GM23338 (cell line): ENCODE measurements around the gene ACOX3. TPM values are rescaled to one million over a fixed set of nuclear protein-coding genes. Genes with fewer than 3 reads are reported as not detected.

ENCODE experiments used
- ATAC-seq: fragments of 200-7000 bp; cut with Tn5 transposase; 3 replicates; pipeline ENCODE4 v1.9.1; 2020
- DNase-seq: peaks from one replicate; pipeline ENCODE4 v3.0.0-alpha.2; 2015; ENCODE audit warnings: low spot score
- H2AFZ ChIP-seq: fragments of 200-600 bp; sonication (generic); 2 replicates; pipeline ENCODE4 v1.8.0; 2016; ENCODE audit warnings: antibody characterized with exemption, mild to moderate bottlenecking, moderate library complexity
- H3F3A ChIP-seq: fragments of 200-600 bp; sonication (generic); replicated peaks from 2 replicates; pipeline ENCODE4 v1.8.0; 2017; ENCODE audit warnings: antibody characterized with exemption, mixed run types, low read depth
- H3K27ac ChIP-seq: fragments of 200-600 bp; sonication (generic); 2 replicates; pipeline ENCODE4 v1.6.1; 2016; ENCODE audit warnings: low read depth
- H3K27me3 ChIP-seq: fragments of 200-600 bp; sonication (generic); 2 replicates; pipeline ENCODE4 v1.8.0; 2016; ENCODE audit warnings: mild to moderate bottlenecking, mixed run types, moderate library complexity; ENCODE audit not compliant: insufficient read depth
- H3K36me3 ChIP-seq: fragments of 200-600 bp; sonication (generic); 2 replicates; pipeline ENCODE4 v1.8.0; 2016; ENCODE audit warnings: mild to moderate bottlenecking; ENCODE audit not compliant: insufficient read depth
- H3K4me1 ChIP-seq: fragments of 200-600 bp; sonication (generic); 2 replicates; pipeline ENCODE4 v1.8.0; 2016; ENCODE audit warnings: mild to moderate bottlenecking, moderate library complexity; ENCODE audit not compliant: insufficient read depth
- H3K4me2 ChIP-seq: fragments of 200-600 bp; sonication (generic); 2 replicates; pipeline ENCODE4 v1.7.1; 2017; ENCODE audit warnings: mixed run types
- H3K4me3 ChIP-seq: fragments of 200-600 bp; sonication (generic); 2 replicates; pipeline ENCODE4 v1.6.1; 2016; ENCODE audit warnings: mixed run types
- H3K79me2 ChIP-seq: fragments of 200-600 bp; sonication (generic); replicated peaks from 2 replicates; pipeline ENCODE4 v1.8.0; 2017; ENCODE audit warnings: mild to moderate bottlenecking; ENCODE audit not compliant: insufficient read depth
- H3K9me2 ChIP-seq: fragments of 200-600 bp; sonication (generic); 2 replicates; pipeline ENCODE4 v1.8.0; 2017; ENCODE audit not compliant: insufficient read depth
- H4K20me1 ChIP-seq: fragments of 200-600 bp; sonication (generic); replicated peaks from 2 replicates; pipeline ENCODE4 v1.8.0; 2017; ENCODE audit warnings: mild to moderate bottlenecking; ENCODE audit not compliant: insufficient read depth
- H3K27ac Mint-ChIP-seq: 2 replicates; pipeline ENCODE4 v1.8.0; 2020; ENCODE audit warnings: inconsistent platforms, mild to moderate bottlenecking, moderate library complexity, mixed read lengths
- H3K27me3 Mint-ChIP-seq: 3 replicates; pipeline ENCODE4 v1.8.0; 2022; ENCODE audit warnings: low read depth, mild to moderate bottlenecking, moderate library complexity, mixed read lengths, inconsistent platforms; ENCODE audit not compliant: insufficient read depth, poor library complexity
- H3K36me3 Mint-ChIP-seq: 3 replicates; pipeline ENCODE4 v1.8.0; 2021; ENCODE audit warnings: low read depth, mild to moderate bottlenecking, inconsistent platforms, moderate library complexity, mixed read lengths
- H3K4me1 Mint-ChIP-seq: 3 replicates; pipeline ENCODE4 v1.8.0; 2020; ENCODE audit warnings: mild to moderate bottlenecking, inconsistent platforms, mixed read lengths
- H3K4me3 Mint-ChIP-seq: 3 replicates; pipeline ENCODE4 v1.8.0; 2021; ENCODE audit warnings: moderate library complexity, mild to moderate bottlenecking, inconsistent platforms, mixed read lengths
- H3K9me3 Mint-ChIP-seq: 3 replicates; pipeline ENCODE4 v1.8.0; 2020; ENCODE audit warnings: moderate library complexity, mild to moderate bottlenecking, inconsistent platforms, mixed read lengths
- NANOG ChIP-seq: IDR thresholded peaks from 2 replicates; pipeline ENCODE4 v1.6.1; 2016; ENCODE audit warnings: antibody characterized with exemption, borderline replicate concordance
- POLR2AphosphoS5 ChIP-seq: IDR thresholded peaks from 2 replicates; pipeline ENCODE4 v1.6.1; 2016; ENCODE audit warnings: antibody characterized with exemption, low read depth
- STAT1 ChIP-seq: IDR thresholded peaks from one replicate; pipeline ENCODE4 v1.6.1; 2016; ENCODE audit warnings: antibody characterized with exemption; ENCODE audit not compliant: unreplicated experiment
- ZNF331 ChIP-seq: fragments of 250-450 bp; sonication (Bioruptor Pico); IDR thresholded peaks from 2 replicates; pipeline ENCODE4 v1.5.0; 2020; ENCODE audit warnings: low read depth, mild to moderate bottlenecking, moderate library complexity
- ZNF462 ChIP-seq: fragments of 250-450 bp; sonication (Bioruptor Pico); IDR thresholded peaks from 2 replicates; pipeline ENCODE4 v1.5.0; 2020; ENCODE audit warnings: mild to moderate bottlenecking, moderate library complexity
- polyA plus RNA-seq: library from polyadenylated mRNA; unstranded; fragments of >200 nt; fragmentation: Nextera tagmentation; extraction: Ambion mirVana; gene quantifications from 2 replicates; pipeline ENCODE4 v1.2.1, GENCODE V29; 2016
- total RNA-seq: library from RNA; depleted of rRNA; stranded (reverse); fragments of >200 nt; shearing (Covaris generic); gene quantifications from 2 replicates; pipeline ENCODE4 v1.2.3, GENCODE V29; 2014
- TF ChIP-seq, protein P1 (sequence below), 2 experiments: fragments of 200-600 bp in 1 of 2; sonication (generic) in 1 of 2; conservative IDR thresholded peaks; 2 replicates each; pipeline versions ENCODE4 v1.5.1 to v1.6.1; 2016 to 2017; ENCODE audit warnings: antibody characterized with exemption in 2 of 2, low read depth in 2 of 2, mild to moderate bottlenecking in 2 of 2, moderate library complexity in 1 of 2

Gene ACOX3
- total and polyA plus RNA-seq, 2 experiments from 2014 or later, result 6.4 to 17.2 TPM

- TF ChIP-seq ZNF462 (no peak), NANOG (no peak), ZNF331 (no peak), POLR2AphosphoS5 (no peak)
These were observed 53.3 kb downstream of the ACOX3 start (continued) for GRCh38 chr4:8387194-8387593.

DNA sequence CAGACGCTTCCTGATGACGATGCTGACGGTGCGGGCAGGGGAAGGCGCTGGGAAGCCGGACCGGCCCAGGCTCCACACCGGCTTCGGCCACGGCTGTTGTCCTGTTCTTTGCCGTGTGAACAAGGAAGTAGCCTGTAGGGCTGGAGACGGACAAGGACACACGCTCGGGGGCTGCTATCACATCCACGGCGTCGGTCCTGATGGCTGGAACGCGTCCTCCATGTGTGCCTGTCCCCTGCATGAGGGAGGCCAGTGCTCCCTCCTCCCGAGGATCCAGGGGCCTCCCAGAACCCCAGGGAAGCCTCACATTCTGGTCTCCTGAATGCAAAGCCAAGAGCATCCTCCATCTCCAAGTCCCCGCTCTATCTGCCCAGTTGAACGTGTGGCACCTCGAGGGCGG, 53.8 kb downstream of the ACOX3 start:
- Mint-ChIP-seq H3K36me3 (no peaks in the 10 kb centered on the region), H3K4me3 (no peak overlapping the region), H3K27ac (no peak overlapping the region), H3K27me3 (peaks cover 12% of the 10 kb centered on the region), H3K9me3 (no peaks in the 10 kb centered on the region; the same call in 2 of the 3 replicates), H3K4me1 (peaks cover 2% of the 10 kb centered on the region)
- no peak overlapping the region for H2AFZ ChIP-seq
- no peak overlapping the region for H3K4me2 ChIP-seq
- no peaks in the 10 kb centered on the region for H3K27me3 ChIP-seq
- no peaks in the 10 kb centered on the region for H3F3A ChIP-seq
- no peaks in the 10 kb centered on the region for H3K9me2 ChIP-seq
- H4K20me1 ChIP-seq, result no peaks in the 10 kb centered on the region
- H3K4me1 ChIP-seq, result no peaks in the 10 kb centered on the region
- H3K36me3 ChIP-seq, result no peaks in the 10 kb centered on the region
- no peaks in the 10 kb centered on the region for H3K79me2 ChIP-seq
- H3K4me3 ChIP-seq, result no peak overlapping the region
- H3K27ac ChIP-seq, result no peak overlapping the region
- DNase-seq, result no peak
- ATAC-seq, result no peak
- TF ChIP-seq ZNF462 (no peak), STAT1 (no peak)
- TF ChIP-seq, protein P1, sequence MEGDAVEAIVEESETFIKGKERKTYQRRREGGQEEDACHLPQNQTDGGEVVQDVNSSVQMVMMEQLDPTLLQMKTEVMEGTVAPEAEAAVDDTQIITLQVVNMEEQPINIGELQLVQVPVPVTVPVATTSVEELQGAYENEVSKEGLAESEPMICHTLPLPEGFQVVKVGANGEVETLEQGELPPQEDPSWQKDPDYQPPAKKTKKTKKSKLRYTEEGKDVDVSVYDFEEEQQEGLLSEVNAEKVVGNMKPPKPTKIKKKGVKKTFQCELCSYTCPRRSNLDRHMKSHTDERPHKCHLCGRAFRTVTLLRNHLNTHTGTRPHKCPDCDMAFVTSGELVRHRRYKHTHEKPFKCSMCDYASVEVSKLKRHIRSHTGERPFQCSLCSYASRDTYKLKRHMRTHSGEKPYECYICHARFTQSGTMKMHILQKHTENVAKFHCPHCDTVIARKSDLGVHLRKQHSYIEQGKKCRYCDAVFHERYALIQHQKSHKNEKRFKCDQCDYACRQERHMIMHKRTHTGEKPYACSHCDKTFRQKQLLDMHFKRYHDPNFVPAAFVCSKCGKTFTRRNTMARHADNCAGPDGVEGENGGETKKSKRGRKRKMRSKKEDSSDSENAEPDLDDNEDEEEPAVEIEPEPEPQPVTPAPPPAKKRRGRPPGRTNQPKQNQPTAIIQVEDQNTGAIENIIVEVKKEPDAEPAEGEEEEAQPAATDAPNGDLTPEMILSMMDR (conservative IDR thresholded peaks at IDR 0.05; ENCODE audit: low read depth in 2 of 2), result no peak
